GM19240 (cell line): ENCODE results near the gene PRODH.
"Not testable (repeated sequence)": the region's sequence is repeated elsewhere in the genome, so short reads cannot be mapped to it uniquely, and the experiment has no call there.

Source experiments
- DNase-seq: peaks from one replicate; pipeline ENCODE4 v3.0.0; 2011; ENCODE audit warnings: low spot score; ENCODE audit not compliant: insufficient read length

PRODH gene

DNA sequence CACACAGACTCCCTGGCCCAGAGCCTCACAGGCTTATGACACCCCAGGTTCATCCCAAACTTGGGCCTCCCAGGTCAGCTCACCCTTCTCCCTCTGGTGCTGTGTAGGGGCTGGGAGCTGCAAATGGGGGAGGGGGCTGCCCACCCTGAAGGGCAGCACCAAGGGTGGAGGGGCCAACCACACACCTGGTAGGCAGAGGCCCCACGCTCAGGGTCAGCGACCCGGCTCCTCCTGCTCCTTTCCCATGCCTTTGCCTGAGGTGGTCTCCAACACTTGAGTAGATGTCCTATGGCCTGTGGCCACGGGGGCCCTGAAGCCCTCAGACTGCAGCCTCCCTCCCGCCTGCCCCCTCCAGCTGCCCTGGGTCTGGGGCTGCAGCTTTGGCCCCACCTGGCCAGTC lies 26.5 kb downstream of the PRODH start:
- no peak for DNase-seq

DNA sequence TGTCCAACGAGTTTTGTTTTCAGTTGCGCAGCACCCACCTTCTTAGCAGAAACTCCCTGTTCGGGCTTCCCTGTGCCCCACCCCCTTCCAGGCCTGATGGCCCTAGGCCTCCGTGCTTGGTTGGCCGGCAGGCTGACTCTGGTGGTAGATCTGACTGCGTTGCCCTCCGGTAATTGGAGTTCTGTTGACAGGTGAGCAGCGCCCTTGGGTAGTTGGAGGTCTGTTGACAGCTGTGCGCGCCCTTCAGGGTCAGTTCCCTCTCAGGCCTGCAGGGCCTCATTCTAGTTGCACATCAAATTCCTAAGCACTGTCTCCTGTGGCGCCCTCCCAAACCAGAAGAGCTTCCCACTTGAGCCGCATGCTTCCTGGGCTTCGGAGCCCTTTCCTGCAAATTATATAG lies 29.2 kb downstream of the PRODH start:
- no peak for DNase-seq

DNA sequence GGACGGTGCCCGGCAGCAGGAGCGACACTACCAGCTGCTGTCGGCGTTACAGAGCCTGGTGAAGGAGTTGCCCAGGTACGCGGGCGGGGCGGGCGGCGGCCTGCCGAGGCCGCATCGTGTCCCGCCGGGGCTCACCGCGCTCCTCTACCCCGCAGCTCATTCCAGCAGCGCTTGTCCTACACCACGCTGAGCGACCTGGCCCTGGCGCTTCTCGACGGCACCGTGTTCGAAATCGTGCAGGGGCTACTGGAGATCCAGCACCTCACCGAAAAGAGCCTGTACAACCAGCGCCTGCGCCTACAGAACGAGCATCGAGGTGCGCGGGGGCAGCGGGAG lies 29.7 kb downstream of the PRODH start:
- not testable (repeated sequence) for DNase-seq

DNA sequence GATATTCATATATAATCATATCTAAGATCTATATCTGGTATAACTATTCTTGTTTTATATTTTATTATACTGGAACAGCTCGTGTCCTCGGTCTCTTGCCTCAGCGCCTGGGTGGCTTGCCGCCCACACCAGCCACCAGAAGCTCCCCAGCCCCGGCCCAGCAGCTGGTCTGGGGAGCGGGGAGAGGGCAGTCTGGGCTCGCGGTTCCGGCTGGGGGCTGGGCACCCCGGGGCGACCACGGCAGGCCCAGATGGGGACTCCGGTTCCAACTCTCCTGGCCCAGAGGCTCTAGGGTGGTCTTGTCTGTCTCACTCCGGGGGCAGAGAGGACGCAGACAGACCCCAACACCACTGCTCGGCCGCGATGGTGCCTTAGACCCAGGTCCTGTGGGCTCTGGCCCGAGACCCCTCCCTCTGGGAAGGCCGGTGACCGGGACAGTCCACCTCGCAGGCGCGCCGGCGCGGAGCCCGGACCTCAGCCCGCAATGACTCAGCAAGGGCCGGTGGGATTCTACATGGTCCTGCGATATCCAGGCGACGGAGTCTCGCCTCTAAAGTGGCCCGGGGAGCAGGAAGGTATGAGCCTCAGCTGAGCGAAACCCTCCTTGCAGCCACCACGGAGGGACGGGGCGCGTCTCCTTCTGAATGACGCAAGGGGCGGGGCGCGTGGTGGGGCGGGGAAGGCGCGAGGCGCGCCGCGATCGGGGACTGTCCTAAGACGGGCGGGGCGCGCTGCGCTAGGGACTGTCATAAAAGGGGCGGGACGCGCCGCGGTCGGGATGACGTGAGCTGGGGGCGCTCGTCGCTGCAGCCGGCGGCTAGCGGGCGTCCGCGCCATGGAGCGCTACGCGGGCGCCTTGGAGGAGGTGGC lies 30.3 kb downstream of the PRODH start, which contains the start of gene DGCR6:
Gene DGCR6 (plus strand): TSS at position 781 of the 870 bp plus-strand sequence. CDS start 55 bp downstream, at position 836.
- DNase-seq = no peak

DNA sequence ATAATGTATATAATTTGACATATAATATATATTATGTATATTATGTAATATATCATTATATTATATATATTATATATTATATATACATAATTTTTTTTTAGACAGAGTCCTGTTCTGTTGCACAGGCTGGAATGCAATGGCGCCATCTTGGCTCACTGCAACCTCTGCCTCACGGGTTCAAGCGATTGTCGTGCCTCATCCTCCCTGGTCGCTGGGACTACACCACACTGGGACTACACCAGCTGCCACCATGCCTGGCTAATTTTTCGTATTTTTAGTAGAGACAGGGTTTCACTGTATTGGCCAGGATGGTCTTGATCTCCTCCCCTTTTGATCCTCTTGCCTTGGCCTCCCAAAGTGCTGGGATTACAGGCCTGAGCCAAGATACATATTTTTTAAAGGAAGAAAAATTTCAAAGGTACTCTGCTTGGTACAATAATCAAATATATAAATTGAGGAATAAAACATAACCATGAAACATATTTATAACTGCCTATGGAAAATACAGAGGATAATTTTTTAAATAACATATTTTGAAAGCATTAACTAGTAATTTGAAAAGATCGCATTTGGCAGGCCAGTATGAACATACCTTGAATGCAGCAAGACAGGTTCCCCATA lies 39.9 kb downstream of the PRODH start:
- not testable (repeated sequence) for DNase-seq

DNA sequence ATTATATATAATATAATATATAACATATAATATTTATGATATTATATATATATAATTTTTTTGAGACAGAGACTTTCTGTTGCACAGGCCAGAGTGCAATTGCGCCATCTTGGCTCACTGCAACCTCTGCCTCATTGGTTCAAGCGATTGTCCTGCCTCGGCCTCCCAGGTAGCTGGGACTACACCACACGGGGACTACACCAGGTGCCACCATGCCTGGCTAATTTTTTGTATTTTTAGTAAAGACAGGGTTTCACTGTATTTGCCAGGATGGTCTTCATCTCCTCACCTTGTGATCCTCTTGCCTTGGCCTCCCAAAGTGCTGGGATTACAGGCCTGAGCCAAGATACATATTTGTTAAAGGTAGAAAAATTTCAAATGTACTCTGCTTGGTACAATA lies 42.3 kb downstream of the PRODH start:
- DNase-seq = not testable (repeated sequence)

DNA sequence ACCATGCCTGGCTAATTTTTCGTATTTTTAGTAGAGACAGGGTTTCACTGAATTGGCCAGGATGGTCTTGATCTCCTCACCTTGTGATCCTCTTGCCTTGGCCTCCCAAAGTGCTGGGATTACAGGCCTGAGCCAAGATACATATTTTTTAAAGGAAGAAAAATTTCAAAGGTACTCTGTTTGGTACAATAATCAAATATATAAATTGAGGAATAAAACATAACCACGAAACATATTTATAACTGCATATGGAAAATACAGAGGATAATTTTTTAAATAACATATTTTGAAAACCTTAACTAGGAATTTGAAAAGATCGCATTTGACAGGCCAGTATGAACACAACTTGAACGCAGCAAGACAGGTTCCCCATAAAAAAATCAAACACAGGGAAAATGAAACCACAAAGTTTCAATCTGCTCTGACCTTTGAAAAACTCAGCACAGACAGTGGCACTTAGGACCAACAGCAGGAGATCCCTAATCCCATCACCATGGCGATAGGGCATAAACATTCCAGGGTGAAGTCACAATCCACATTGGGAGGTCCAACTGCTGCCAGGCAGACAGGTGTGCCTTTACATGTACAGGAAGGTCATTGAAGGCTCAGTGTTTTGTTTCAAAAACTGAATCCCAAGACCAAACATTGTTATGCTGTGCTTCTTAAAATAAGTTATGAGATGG lies 45.4 kb downstream of the PRODH start:
- not testable (repeated sequence) for DNase-seq

DNA sequence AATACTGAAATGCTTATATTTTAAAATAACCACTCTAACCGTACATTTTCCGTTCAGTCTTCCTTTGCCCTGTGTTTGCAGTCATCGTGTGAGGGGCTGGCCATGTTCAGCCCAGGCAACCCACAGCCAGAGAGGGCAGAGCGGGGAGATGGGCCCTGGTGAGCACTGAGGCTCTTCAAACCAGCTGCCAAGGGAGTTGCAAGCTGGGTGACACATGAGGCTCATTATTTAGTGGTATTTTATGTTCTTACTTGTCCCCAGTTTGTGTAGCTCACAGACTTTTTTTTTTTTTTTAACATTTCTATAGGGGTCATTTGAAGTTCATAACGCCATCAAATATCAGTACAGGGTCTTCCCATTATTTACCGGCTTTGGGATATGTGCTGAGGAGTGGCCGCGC lies 48.0 kb downstream of the PRODH start:
- DNase-seq = no peak

DNA sequence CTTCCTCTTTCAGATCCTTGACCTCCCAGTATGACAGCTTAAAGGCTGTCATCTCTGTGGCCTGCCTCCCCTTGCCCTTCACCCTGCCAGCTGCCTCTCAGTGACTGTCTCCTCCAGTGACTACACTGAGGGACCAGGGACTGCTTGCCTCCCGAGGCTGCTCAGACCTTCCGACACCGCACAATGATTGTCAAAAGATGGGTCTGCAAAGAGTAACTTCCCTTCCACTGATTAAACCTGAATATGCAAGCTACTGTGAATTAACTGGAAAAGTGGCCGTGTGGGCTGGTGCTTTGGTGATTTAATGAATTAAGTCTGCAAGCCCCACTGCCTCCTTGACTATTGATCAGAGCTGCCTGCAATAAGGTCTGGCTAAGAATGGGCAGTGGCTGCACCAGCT lies 51.6 kb downstream of the PRODH start:
- DNase-seq = not testable (repeated sequence)

DNA sequence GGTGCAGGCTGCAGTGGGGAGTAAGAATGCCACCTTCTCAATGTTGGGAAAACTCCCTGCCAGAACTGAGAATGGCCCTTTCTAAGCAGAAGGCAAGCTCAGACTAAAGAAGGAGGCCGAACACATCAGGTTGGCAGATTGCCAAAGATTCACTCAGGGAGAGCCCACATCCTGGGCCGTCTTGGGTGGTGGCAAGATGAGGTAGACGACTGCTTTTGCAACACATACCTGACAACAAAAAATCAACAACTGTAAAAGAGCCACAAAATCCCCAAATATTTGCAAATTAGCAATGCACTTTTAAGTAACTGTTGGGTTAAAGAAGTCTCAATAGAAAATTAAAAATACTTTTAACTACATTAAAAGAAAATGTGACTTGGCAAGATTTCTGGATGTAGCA lies 54.8 kb downstream of the PRODH start:
- DNase-seq = not testable (repeated sequence)
